Sciatic nerve (tissue), 2 donors: Measurements from ENCODE around the gene PCDHGA5. TPM values are rescaled to one million over a fixed set of nuclear protein-coding genes. Genes with fewer than 3 reads are reported as not detected.
"Not testable (repeated sequence)": the region's sequence is repeated elsewhere in the genome, so short reads cannot be mapped to it uniquely, and the experiment has no call there.

ENCODE experiments used
- ATAC-seq: fragments of 200-7000 bp; cut with Tn5 transposase; one replicate; pipeline ENCODE4 v1.9.1; 2020; ENCODE audit warnings: mild to moderate bottlenecking, moderate library complexity
- DNase-seq: peaks from one replicate; pipeline ENCODE4 v3.0.0-alpha.2; 2020; ENCODE audit warnings: low spot score
- intact Hi-C: fragments of 100-400 bp; cut with DNase I; formaldehyde crosslinking; loops from one replicate; pipeline ENCODE4 v1.14.2; 2022
- total RNA-seq: library from RNA; stranded (reverse); fragmentation: NEBNext Ultra II Directional; extraction: Animal tissue kit (Norgen Biotek cat#: 25700); gene quantifications from one replicate; pipeline ENCODE4 v1.2.1, GENCODE V29; 2021
- donor health status: DM: no; HTN: no; CAD: no.
- donor health status: DM: no; HTN: no; CAD: no.

Gene PCDHGA5
- total RNA-seq, 1 donor from 2014 or later = 8.8 TPM

GRCh38 chr5:141407790-141408505 is 44.0 kb downstream of the PCDHGA5 start, which contains the start of gene PCDHGB6:
PCDHGB6 (plus strand) TSS chr5:141408021; CDS start chr5:141408203, 182 bp downstream.
- DNase-seq (peak; percentile 66), ATAC-seq (peak; percentile 84)
- intact Hi-C loops = not testable (repeated sequence)

- intact Hi-C loops = no loop called here
- ATAC-seq = no peak
- DNase-seq = no peak
Measured at GRCh38 chr5:141409598-141410306, 45.8 kb downstream of the PCDHGA5 start.

DNA sequence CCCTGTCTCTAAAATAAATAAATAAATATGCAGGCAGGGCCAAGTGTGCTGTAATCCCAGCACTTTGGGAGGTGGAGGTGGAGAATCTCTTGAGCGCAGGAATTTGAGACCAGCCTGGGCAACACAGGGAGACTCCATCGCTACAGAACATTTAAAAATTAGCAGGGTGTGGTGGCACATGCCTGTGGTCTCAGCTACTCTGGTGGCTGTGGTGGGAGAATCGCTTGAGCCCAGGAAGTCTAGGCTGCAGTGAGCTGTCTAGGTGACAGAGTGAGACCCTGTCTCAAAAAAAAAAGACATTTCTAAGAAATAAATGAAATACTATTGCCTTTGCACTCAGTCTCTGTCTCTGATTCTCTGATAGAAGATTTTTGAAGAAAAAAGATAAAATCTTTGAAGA is 47.6 kb downstream of the PCDHGA5 start:
- intact Hi-C loops = no loop called here

DNA sequence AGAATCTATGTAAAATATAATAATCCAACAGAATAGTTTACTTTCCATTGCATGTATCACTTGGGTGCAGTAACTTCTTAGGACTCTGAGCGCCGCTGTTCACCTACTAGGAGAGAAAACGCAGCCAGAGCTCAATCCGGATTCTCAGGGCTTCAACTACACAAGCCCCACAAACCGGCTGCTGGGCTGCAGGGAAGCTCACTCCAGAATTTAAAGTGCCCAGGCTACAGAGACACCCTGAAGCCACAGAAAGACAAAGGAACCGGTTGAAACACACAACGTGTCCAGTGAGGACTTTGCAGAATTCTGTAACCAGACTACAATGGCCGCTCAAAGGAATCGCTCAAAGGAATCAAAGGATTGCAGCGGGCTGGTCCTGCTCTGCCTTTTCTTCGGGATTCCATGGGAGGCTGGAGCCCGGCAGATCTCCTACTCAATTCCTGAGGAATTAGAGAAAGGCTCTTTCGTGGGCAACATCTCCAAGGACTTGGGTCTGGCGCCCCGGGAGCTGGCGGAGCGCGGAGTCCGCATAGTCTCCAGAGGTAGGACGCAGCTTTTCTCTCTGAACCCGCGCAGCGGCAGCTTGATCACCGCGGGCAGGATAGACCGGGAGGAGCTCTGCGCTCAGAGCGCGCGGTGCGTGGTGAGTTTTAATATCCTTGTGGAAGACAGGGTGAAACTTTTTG is 49.0 kb downstream of the PCDHGA5 start, which contains the start of gene PCDHGA10:
Gene PCDHGA10, plus strand, starts transcription at position 134 of the 686 bp plus-strand sequence. Its CDS starts 189 bp downstream, at position 323.
- ATAC-seq (peak; percentile 39), DNase-seq (peak; percentile 59)

More for the DNA sequence above, 47.6 kb downstream of the PCDHGA5 start:
- DNase-seq (no peak), ATAC-seq (no peak)

GRCh38 chr5:141413540-141414069 is 49.6 kb downstream of the PCDHGA5 start:
- no peak for ATAC-seq
- intact Hi-C loops = no loop called here
- no peak for DNase-seq

More for the DNA sequence above, 49.0 kb downstream of the PCDHGA5 start, which contains the start of gene PCDHGA10:
- intact Hi-C loops = no loop called here

GRCh38 chr5:141414548-141415274 is 50.7 kb downstream of the PCDHGA5 start:
- ATAC-seq, intact Hi-C loops, DNase-seq: not testable (repeated sequence)

GRCh38 chr5:141415275-141415618 is 51.3 kb downstream of the PCDHGA5 start:
- intact Hi-C loops, DNase-seq: not testable (repeated sequence)

More at GRCh38 chr5:141415275-141415618, 51.3 kb downstream of the PCDHGA5 start:
- ATAC-seq = not testable (repeated sequence)

Other genes with a start within 250 kb of the PCDHGA5 start
- gene PCDHB4, start 242.3 kb upstream of the PCDHGA5 start, total RNA-seq = 12.2 TPM
- 4.4 TPM for gene PCDHB5, start 229.0 kb upstream of the PCDHGA5 start, total RNA-seq
- 2.4 TPM for gene PCDHB6, start 214.1 kb upstream of the PCDHGA5 start, total RNA-seq
- gene PCDHB7, start 191.5 kb upstream of the PCDHGA5 start, total RNA-seq = 5.0 TPM
- gene PCDHB8, start 186.4 kb upstream of the PCDHGA5 start, total RNA-seq = 4.5 TPM
- gene PCDHB16, start 181.8 kb upstream of the PCDHGA5 start, total RNA-seq = 9.5 TPM
- gene PCDHB9, start 177.0 kb upstream of the PCDHGA5 start, total RNA-seq = 3.7 TPM
- 5.3 TPM for gene PCDHB10, start 171.8 kb upstream of the PCDHGA5 start, total RNA-seq
- 9.9 TPM for gene PCDHB11, start 164.5 kb upstream of the PCDHGA5 start, total RNA-seq
- 6.6 TPM for gene PCDHB12, start 155.4 kb upstream of the PCDHGA5 start, total RNA-seq
- 4.9 TPM for gene PCDHB13, start 150.2 kb upstream of the PCDHGA5 start, total RNA-seq
- gene PCDHB14, start 140.8 kb upstream of the PCDHGA5 start, total RNA-seq = 5.3 TPM
- 7.3 TPM for gene PCDHB15, start 118.8 kb upstream of the PCDHGA5 start, total RNA-seq
- 1.4 TPM for gene SLC25A2, start 60.1 kb upstream of the PCDHGA5 start, total RNA-seq
- gene TAF7, start 43.4 kb upstream of the PCDHGA5 start, total RNA-seq = 84.3 TPM
- 1.4 TPM for gene PCDHGA1, start 33.6 kb upstream of the PCDHGA5 start, total RNA-seq
- gene PCDHGA2, start 25.4 kb upstream of the PCDHGA5 start, total RNA-seq = 13.5 TPM
- gene PCDHGA3, start 20.3 kb upstream of the PCDHGA5 start, total RNA-seq = 6.7 TPM
- gene PCDHGB1, start 14.1 kb upstream of the PCDHGA5 start, total RNA-seq = 7.8 TPM
- 10.6 TPM for gene PCDHGA4, start 9.1 kb upstream of the PCDHGA5 start, total RNA-seq
- 10.2 TPM for gene PCDHGB2, start 4.2 kb upstream of the PCDHGA5 start, total RNA-seq
- 9.7 TPM for gene PCDHGB3, start 6.1 kb downstream of the PCDHGA5 start, total RNA-seq
- 10.3 TPM for gene PCDHGA6, start 9.7 kb downstream of the PCDHGA5 start, total RNA-seq
- gene PCDHGA7, start 18.6 kb downstream of the PCDHGA5 start, total RNA-seq = 7.3 TPM
- 9.0 TPM for gene PCDHGB4, start 23.5 kb downstream of the PCDHGA5 start, total RNA-seq
- 5.3 TPM for gene PCDHGA8, start 28.5 kb downstream of the PCDHGA5 start, total RNA-seq
- 16.3 TPM for gene PCDHGB5, start 33.8 kb downstream of the PCDHGA5 start, total RNA-seq
- 10.7 TPM for gene PCDHGA9, start 38.6 kb downstream of the PCDHGA5 start, total RNA-seq
- 12.4 TPM for gene PCDHGB6, start 43.9 kb downstream of the PCDHGA5 start, total RNA-seq
- 8.9 TPM for gene PCDHGA10, start 48.8 kb downstream of the PCDHGA5 start, total RNA-seq
- 18.9 TPM for gene PCDHGB7, start 53.5 kb downstream of the PCDHGA5 start, total RNA-seq
- gene PCDHGA11, start 56.9 kb downstream of the PCDHGA5 start, total RNA-seq = 7.8 TPM
- 12.1 TPM for gene PCDHGA12, start 66.3 kb downstream of the PCDHGA5 start, total RNA-seq
- 71.4 TPM for gene PCDHGC3, start 111.8 kb downstream of the PCDHGA5 start, total RNA-seq
- 4.5 TPM for gene PCDHGC4, start 120.9 kb downstream of the PCDHGA5 start, total RNA-seq
- gene PCDHGC5, start 124.9 kb downstream of the PCDHGA5 start, total RNA-seq = 3.8 TPM